ENCODE measurements around the gene TMEM61. TPM values are rescaled to one million over a fixed set of nuclear protein-coding genes. Genes with fewer than 3 reads are reported as not detected.

The TMEM61 gene
- total RNA-seq, 2 donors from 2014 or later, result 2.0 to 3.6 TPM

- Histone ChIP-seq H3K4me3 (no peak overlapping the region), H3K9me3 (no peaks in the 10 kb centered on the region), H3K4me1 (peaks cover 10% of the 10 kb centered on the region), H3K36me3 (replicated peaks in 1 of 2; ENCODE audit: insufficient read depth in 1 of 2, low read depth in 2 of 2) (no peaks in the 10 kb centered on the region), H3K27me3 (no peaks in the 10 kb centered on the region), H3K27ac (no peak overlapping the region)
- intact Hi-C loops (cut with DNase I), result loop anchor here (5.0 kb wide), 1 partner anchor 47 kb away; the partner anchor contains the start of gene BSND
- peak; percentile 83 for ATAC-seq
- peak; percentile 72 to 82 (median 80) for DNase-seq
- WGBS, 2 donors, result 21 to 24% methylated on average over 25 to 27 of the region's 27 CpGs
- TF ChIP-seq, protein P1, sequence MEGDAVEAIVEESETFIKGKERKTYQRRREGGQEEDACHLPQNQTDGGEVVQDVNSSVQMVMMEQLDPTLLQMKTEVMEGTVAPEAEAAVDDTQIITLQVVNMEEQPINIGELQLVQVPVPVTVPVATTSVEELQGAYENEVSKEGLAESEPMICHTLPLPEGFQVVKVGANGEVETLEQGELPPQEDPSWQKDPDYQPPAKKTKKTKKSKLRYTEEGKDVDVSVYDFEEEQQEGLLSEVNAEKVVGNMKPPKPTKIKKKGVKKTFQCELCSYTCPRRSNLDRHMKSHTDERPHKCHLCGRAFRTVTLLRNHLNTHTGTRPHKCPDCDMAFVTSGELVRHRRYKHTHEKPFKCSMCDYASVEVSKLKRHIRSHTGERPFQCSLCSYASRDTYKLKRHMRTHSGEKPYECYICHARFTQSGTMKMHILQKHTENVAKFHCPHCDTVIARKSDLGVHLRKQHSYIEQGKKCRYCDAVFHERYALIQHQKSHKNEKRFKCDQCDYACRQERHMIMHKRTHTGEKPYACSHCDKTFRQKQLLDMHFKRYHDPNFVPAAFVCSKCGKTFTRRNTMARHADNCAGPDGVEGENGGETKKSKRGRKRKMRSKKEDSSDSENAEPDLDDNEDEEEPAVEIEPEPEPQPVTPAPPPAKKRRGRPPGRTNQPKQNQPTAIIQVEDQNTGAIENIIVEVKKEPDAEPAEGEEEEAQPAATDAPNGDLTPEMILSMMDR (IDR thresholded peaks at IDR 0.05), result peak; percentile 58 to 89 (median 84)
- TF ChIP-seq POLR2A (IDR thresholded peaks at IDR 0.05), result no peak
Measured at GRCh38 chr1:54950369-54951163, 29.9 kb upstream of the TMEM61 start.

DNA sequence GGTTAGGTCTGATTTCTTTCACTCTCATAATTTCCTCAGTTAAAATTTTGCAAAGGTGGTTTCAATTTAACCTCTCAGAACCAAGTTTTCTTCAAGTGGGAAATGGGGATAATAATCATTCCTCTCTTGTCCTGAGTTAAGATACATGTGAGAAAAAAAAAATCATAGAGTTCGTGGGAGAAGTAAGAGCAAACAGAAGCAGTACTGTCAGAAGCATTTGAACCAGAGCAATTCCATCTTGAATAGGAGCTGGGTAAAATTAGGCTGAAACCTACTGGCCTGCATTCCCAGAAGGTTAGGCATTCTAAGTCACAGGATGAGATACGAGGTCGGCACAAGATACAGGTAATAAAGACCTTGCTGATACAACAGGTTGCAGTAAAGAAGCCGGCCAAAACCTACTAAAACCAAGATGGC, 28.6 kb upstream of the TMEM61 start:
- TF ChIP-seq, protein P1 (IDR thresholded peaks at IDR 0.05), result no peak
- no peak for TF ChIP-seq POLR2A (IDR thresholded peaks at IDR 0.05)
- no peaks in the 10 kb centered on the region for H3K36me3 ChIP-seq (replicated peaks in 1 of 2; ENCODE audit: insufficient read depth in 1 of 2, low read depth in 2 of 2)
- H3K9me3 ChIP-seq, result no peaks in the 10 kb centered on the region
- no peaks in the 10 kb centered on the region for H3K27me3 ChIP-seq
- WGBS, 2 donors, result 75 to 77% methylated on average over 4 of the region's 4 CpGs
- H3K4me3 ChIP-seq, result no peak overlapping the region
- no peak for DNase-seq
- ATAC-seq, result no peak
- no peak overlapping the region for H3K27ac ChIP-seq
- intact Hi-C loops (cut with DNase I), result loop anchor here (5.0 kb wide), 1 partner anchor 45 kb away; the partner anchor contains the start of gene BSND
- H3K4me1 ChIP-seq, result peaks cover 10% of the 10 kb centered on the region

GRCh38 chr1:54952950-54953718, 27.3 kb upstream of the TMEM61 start:
- TF ChIP-seq, protein P1 (IDR thresholded peaks at IDR 0.05), result no peak
- no peak for TF ChIP-seq POLR2A (IDR thresholded peaks at IDR 0.05)
- Histone ChIP-seq H3K9me3 (no peaks in the 10 kb centered on the region), H3K27ac (no peak overlapping the region), H3K36me3 (replicated peaks in 1 of 2; ENCODE audit: insufficient read depth in 1 of 2, low read depth in 2 of 2) (no peaks in the 10 kb centered on the region), H3K4me3 (no peak overlapping the region), H3K4me1 (peaks cover 10% of the 10 kb centered on the region), H3K27me3 (no peaks in the 10 kb centered on the region)
- intact Hi-C loops (cut with DNase I), result loop anchor here (5.0 kb wide), 1 partner anchor 44 kb away; the partner anchor contains the start of gene BSND
- 46 to 58% methylated on average over 4 of the region's 4 CpGs for WGBS, 2 donors
- ATAC-seq (no peak), DNase-seq (no peak)

DNA sequence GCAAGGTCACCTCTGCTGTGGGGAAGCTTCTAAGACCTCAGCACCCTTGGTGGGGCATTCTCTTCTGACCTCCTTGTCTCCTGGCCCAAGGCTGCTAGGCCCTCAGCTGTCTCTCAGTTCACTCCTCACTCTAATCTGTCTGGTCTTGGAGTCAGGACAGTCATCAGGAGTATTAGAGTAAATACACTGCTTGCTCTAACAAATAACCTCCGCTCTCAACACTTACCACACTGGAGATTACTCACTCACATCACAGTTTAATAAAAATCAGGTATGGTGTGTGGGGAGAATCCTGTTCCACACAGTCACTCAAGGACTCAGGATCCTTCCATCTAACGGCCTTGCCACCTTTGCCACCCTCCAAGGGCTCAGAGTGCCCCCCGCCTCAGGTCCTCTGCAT, 26.6 kb upstream of the TMEM61 start:
- Histone ChIP-seq H3K4me3 (no peak overlapping the region), H3K27ac (no peak overlapping the region), H3K9me3 (no peaks in the 10 kb centered on the region), H3K36me3 (replicated peaks in 1 of 2; ENCODE audit: insufficient read depth in 1 of 2, low read depth in 2 of 2) (no peaks in the 10 kb centered on the region), H3K4me1 (peaks cover 10% of the 10 kb centered on the region), H3K27me3 (no peaks in the 10 kb centered on the region)
- no peak for DNase-seq
- intact Hi-C loops (cut with DNase I), result loop anchor here (5.0 kb wide), 1 partner anchor 43 kb away; the partner anchor contains the start of gene BSND
- ATAC-seq, result no peak
- 67 to 83% methylated on average over 3 of the region's 3 CpGs for WGBS, 2 donors
- no peak for TF ChIP-seq POLR2A (IDR thresholded peaks at IDR 0.05)
- TF ChIP-seq, protein P1 (IDR thresholded peaks at IDR 0.05), result no peak
